Fibroblast of skin of left biceps (primary cell): ENCODE data around the gene TKT.

Source experiments
- DNase-seq, 2 experiments: peaks; one replicate each; pipeline ENCODE4 v3.0.0-alpha.2; 2013; ENCODE audit warnings: low read depth in 2 of 2

Gene TKT

DNA sequence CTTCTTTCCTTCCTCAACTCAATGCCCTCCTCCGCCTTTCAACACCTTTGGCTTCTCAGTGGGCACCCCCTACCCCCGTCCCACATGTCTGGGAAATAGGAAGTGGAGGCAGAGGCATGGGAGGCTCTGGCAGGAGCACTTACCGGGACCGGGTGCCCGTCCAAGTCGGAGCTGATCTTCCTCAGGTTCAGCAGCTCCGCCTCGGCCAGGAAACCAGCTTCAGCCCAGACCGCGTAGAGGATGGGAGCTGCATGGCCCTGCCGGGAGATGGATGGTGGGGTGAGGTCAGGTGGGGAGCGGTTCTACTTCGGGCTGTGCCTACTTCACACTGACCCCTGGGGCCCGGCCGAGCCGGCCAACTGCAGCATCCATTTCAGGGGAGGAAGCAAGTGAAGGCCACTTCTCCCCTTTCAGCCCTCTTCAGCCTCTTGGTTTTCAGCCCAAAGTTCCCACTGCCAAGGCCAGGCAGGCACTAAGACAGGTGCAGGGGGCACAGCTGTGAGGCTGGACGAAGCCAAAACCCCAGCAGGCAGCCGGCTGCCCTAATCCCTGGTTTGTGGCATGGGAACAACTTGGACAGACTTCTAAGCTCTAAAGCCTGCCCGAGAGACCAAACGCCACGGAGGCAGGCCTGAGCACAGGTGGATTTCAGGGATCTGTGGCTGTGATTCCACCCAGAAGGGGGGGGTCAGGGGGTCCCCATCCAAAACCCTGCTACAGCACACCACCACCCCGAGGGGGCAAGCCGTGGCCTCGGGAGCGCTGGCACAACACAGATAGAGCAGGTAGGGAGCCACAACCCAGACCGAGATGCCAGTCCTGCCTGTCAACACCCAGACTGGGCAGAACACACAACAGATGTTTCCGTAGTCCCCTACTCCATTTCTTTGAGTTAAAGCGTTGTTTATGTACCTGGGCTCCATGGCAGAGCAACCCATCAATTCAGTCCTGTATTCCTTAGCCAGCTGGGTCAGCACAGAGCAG, 14.5 kb downstream of the TKT start:
- no peak for DNase-seq

DNA sequence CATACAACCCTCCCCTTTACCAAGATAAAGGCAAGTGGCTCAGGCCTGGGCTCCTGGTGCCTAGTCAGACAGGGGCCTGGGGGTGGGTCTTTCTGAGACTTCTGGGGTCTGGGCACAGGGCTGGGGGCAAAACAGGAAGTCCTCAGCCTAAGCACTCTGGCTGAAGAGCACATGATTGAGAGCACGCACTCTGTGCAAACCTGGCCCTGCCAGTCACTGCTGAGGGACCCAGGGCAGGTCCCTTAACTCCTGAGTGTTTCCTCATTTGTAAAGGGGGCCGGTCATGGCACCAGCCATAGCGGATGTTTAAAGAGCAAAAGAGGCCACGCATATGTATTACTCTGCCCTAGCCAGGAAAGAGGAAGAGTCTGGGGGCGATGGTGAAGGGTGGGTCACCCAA, 16.0 kb downstream of the TKT start:
- no peak for DNase-seq

DNA sequence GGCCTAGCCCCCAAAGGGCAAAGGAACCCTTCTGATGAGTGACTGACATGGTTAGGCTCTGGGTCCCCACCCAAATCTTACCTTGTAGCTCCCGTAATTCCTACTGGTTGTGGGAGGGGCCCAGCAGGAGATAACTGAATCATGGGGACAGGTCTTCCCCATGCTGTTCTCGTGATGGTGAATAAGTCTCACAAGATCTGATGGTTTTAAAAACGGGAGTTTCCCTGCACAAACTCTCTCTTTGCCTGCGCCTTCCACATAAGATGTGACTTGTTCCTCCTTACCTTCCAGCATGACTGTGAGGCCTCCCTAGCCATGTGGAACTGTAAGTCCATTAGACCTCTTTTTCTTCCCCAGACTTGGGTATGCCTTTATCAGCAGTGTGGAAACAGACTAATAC, 16.9 kb downstream of the TKT start:
- DNase-seq: no peak

DNA sequence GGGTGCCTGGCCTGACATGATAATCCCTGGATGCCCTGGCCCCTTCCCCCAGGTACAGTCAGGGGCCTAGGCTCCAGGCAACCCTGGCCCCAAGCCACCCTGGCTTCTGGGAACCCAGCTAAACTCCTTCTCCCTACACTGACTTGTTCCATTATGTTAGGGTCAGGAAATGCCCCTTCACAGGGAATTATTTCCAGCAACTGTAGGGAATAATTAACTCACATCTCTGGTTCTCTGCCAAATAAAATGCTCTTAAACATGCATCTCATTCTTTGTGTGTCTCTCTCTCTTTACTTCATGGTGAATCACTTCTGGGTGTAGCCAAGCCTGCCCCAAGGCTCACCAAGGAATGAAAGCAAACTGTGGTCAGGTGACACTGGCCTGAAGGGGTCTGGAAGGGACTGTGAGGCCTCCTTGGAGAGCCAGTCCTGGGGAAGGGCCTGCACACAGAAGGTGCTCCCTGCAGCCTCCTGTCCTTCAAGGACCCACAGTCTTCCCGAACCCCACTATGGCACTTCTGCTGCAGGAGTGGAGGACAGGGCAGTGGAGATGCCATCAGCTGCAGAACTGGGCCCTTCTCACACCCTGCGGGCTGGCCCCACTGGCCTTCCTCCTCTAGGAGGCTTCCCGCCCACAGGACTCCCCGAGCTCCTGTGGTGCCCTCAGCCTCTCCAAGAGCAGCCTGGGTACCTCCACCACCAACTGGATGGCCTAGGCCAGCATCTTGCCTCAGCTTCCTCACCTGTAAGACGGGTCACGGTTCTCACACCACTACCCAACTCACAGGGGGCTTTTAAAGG, 17.6 kb downstream of the TKT start:
- DNase-seq: peak; percentile 79 to 82

DNA sequence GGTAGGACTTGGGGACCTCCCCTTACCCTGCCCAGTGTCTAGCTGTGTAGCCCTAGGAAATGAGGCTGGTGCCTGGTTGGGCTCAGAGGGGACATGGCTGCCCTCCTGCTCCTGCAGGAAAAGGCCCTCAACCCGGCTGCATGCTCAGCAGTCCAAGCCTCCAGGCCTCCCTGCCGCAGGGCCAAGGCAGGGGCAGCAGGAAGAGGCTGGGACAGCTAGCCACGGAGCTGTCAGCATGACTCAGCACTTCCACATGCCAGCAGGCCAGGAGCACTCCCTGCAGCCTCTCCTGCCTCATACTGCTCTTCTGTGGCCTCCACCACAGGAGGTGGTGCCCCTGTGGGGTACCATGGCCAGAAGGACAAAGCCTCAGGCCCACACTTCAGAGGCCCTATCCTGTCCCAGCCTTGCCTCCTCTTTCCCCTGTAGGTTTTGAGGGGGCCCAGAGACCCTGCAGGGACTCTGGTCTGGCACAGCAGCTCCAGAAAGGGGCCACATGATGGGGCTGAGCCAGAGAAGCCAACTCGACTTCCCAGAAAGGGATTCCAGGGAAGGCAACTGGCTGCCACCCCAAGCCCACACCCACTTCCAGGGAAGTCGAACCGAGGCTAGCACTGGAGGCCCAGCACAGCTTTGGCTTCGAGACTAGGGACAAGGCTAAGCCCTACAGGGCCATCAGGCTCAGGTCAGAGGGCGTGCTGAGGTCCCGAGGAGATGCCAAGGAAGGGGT, 19.5 kb downstream of the TKT start:
- peak in 1 of 2 experiments; percentile 37 for DNase-seq

DNA sequence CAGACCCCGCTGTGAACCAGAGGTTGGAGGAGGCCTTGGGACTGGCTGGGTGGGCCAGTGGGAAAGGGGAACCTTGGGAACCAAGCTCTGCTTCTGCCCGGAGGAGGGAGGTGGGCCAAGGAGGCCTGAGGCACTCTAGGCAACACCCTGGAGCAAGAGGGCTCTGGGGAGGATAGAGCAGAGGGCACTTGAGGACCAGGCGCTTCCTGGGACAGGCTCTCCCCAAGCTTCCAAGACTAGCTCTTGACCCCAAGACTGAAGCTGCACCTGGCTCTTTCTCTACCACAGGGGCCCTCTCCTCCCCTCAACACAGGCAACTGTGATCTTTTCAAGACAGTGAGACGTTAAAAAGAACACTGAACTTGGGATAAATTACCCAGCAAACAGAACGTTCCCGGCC, 20.3 kb downstream of the TKT start:
- no peak for DNase-seq

DNA sequence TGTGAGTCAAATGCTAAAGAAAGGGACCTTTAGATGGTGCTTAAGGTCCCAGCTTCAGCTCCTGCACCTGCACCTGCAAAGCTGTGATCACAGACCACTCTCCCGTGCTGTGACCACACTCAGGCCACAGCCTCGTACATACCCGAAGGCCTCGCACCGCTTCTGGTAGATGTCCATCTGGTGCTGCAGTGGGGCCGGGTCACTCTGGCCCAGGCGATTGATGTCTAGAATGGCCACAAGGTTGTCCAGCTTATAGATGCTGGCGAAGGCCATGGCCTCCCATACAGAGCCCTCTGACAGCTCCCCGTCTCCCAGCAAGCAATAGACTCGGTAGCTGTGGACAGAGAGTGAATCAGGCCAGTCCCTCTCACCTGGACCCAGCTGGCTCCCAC, 21.0 kb downstream of the TKT start:
- no peak for DNase-seq

DNA sequence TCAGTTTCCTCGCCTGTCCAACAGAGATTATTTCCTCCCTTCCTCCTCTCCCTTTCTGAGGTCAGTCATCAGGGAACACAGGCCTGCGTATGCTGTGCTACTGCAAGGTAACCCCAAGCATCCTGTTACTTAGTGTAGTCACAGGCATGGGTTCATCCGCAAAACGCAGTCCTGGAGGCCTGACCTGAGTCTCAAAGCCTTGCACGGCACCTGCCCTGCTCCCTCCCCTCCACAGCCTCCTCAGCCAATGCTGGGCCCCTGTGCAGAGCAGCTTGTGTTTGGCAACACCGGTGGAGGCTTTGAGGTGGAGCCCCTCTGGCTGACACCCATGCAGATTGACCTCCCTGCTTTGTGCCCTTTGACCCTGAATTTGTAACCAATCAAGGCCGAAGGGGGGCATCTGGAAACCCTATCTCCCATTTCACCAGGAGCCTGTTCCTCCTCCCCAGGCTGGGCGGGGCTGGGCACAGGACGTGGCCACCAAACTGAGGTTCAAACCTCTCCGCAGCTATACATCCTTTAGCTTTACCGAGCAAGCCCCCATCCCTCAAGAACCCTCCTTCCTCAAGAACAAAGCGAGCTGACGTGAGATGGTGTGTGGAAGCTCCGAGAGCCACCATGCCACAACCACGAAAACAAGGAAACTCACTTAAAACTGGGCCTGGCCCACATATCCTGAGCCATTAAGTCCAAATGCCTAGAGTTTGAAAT, 21.5 kb downstream of the TKT start:
- DNase-seq: no peak

DNA sequence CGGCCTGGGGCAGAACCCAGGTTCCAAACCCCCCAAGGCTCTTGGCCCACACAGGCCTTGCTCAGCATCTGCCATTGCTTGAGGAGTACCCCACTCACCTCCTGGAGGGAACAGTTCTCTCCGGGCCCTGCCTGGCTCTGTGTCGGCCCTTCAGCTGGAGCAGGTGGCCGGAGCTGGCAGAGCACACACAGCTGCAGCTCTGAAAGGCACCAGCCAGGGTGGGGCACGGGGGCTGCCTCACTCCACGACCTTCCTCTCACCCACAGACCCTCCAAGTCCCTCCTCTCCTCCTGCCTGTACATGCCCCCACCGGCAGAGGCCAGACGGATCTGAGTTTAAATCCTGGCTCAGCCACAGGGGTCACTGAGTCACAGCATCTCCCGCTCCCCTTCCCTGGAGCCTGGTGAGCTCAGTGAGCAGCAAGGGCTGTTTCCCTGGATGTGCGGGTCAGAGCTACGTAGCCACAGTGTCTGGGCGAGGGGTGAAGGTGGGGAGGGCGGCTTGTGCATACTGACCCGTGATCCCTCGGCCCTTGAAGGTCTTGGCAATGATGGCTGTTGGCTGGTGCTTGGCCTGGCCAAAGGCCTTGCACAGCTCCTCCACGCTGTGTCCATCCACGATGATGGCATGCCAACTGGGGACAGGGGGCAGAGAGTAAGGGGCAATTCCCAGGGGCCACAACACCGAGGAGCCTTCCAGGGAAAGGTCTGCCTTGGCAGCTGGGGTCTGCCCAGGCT, 23.0 kb downstream of the TKT start:
- no peak for DNase-seq

DNA sequence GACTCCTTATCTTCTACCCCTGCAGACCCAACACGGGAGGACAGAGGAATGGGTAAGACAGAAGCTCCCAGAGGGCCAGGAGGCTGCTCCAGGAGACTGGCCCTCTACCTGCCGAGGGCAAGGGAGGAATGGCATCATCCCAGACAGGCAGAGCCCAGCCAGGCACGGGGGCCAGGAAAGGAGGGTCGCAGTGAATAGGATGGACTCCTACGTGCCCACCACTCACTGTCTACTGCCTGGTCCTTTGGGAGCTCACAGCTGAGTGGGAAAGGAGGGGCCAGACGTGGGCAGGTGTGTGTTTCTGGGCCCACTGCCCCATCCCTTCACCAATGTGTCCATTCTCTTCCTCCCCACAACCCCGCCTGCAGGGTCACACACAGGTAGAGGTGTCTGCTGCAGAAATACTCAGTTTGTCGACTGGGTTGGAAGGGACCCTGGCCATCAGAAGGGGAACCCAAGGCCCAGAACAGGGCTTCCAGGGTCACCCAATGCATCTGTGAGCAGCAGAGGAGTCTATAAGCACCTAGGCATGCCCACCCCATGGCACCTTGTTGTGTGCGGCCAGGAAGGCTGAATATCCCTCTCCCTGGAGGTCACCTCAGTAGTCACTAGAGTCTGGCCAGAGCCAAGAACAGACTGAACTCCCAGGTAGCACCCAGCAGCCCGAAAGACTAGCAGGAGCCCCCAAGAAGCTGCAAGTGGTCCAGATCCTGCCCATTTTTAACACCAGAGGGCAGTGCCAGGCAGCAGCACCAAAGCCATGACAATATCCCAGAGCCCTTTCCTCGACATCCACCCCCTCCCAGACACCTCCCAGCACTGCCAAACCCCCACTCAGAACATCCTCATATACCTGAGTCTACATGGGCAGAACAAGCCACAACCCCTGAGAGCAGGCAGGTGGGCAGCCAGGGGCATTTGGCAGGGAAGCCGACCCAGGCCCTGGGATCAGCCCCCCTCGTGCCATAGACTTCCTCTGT, 24.0 kb downstream of the TKT start:
- DNase-seq: no peak

DNA sequence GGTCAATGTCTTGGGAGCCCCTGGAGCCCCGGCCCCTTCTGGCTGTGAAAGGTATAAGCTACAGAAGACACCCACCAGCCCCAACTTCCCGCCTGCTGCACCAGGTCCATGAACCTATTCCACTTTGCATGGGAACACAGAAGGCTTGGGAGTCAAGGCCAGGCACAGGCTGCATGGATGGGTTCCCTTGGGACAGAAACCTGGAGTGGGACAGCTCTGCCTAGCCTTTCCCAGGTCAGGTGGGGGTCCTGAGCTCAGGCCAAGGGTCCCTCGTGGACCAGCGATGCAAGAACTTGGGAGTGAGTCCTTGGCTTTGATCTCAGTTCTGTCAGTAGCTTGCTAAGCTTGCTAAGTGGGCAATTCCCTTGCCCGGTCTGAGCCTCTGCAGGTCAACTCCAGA, 25.0 kb downstream of the TKT start:
- DNase-seq: no peak

DNA sequence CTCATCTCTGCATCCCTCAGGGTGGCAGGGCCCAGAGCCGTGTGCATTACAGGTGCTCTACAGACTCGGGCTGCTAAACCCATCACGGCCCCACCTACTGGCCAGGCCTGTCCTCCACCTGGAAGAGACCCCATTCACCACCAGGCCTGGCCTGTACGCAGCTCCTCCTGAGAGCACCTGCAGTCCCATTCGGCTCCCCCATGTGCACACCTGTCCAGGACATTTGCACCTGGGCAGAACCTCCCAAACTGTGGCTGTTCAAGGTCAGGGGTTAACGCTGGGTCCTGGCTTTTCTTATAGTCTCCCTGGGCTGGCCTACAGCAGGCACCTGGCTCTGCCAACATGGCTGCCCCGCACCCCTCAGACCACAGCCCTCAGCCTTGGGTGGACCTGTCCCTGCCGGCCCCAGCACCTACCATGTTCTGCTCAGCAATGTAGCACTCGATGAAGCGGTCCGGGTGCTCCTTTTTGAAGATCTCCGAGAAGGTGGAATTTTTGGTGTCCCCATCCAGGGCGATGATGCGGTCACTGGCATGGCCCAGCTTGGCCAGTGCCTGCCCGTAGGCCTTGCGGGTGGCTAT, 25.7 kb downstream of the TKT start:
- no peak for DNase-seq

DNA sequence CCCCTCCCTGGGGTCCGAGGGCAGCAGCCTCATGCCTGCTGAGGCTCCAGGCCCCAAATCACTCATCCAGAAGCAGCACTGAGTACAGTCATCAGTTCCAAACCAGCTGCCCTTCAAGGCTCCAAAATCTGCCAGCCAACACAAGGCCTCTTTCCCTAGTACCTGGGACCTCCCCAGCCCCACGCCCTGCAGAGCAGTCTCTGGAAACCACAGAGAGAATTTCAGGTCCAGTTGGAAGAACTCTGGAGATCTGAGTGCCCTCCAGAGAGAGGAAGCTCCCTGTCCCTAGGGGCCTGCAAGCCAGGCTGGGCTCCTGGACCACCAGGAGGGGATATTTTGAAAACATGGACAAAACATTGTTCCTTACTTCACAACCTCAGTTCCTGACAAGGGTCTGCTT, 26.2 kb downstream of the TKT start:
- DNase-seq: no peak

DNA sequence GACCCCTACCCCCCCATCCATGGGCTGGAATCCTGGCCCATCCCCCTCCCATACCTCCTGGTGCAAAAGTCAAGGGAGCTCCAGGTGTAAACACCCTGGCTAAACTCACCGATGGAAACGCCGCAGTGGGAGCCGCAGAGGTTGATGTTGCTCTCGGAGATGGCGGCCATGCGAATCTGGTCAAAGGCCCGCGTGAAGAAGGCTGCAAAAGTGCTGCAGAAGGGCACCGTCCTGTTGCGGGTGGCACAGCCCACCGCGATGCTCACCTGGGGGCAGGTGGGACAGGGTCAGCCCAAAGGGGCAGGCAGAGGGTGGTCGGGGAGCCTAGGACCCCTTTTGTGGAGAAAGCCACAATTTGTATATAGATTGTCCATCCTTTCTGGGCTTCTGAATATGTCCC, 26.7 kb downstream of the TKT start:
- DNase-seq: no peak

DNA sequence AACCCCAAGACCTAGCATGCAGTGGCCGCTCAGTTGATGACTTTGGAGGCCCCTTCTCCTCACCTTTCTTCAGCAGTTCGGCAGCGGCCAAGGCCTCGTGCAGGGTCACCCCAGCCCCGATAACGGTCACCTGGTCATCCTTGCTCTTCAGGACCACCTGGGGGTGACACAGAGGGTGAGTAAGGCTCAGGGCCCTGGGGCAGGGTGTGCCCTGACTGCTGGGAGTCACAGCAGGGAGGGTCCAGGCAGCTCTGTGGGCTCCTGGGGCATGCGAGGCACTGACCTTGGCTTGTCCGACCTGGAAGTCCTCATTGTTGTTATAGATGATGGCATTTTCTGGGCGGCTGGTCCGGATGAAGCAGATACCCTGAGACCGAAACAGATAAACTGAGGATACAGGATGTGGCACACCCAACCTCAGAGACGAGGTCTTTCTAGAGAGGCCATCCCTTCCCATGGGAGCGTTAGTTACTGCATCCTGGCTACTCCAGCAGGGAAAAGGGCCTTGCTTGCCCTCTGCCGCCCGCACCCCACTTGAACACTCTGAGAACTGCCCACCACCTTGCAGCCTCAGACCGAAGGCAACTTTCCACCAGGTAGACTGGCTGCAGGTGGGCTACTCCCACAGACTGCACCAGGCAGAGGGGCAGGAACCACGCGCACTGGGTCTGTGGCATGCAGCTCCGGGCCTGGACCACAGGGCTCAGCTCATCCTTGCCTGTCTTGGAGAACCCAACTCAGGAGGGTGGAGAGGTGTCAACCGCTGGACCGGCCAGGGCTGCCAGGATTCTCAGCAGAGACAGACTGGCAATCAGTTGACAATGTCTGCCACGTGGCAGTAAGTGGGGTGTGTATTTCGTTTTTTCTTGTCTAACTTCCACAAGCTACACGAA, 27.6 kb downstream of the TKT start:
- DNase-seq: no peak

DNA sequence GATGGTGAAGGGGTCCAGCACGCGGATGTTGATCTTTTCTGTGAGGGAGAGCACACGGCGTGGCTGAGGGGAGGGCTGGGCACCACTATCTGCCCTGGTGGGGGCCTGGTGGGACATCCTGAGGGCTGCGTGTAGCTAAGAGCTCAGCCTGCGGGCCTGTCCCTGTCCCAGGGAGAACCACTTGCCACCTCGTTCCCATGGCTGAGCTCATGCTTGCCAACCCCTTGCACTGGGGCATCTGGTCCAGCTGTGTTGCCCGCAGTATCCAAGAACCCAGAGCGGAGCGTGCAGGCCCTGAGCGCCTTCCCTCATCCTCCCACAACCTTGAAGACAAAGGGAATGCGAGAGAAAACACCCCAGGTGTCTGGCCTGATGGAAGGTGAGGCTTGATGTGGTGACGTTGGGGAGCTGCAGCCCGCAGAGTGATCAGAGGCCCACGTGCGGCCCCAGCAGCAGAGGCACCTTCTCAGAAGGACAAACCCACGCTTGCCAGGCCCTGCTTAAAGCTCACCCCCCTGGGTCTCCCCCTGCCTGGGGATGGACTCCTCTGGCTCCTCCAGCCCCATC, 28.9 kb downstream of the TKT start:
- DNase-seq: no peak

DNA sequence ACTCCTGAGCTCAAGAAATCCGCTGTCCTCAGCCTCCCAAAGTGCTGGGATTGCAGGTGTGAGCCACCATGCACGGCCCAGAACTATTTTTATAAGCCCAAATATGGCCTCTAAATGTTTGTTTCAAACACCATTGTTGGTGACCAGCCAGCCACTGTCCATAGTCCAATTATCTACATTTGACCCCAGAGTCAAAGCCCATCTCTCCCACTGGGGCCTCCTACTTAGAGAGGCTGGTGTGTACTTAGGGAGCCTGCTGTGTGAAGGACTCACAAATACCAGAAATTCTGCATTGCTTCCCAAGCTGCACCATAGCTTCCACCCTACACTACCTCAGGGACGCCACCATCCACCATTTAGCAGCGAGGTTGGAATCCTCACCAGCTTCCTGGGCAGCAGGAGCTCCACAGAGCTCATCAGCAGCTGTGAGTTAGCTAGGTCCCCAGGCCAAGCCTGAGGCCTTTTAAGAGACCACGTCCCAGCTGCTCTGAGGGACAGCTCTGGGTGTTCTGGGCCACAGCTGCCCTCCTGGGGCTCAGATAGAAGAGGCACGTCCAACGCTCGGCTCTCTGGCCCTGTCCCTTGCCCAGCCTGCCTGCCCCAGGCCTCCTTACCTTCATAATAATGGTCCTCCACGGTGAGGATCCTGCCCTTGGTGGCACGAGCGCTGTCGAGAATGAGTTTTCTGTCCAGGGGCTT, 29.5 kb downstream of the TKT start:
- no peak for DNase-seq
